ENCODE results near the gene ZBTB20.

Gene ZBTB20

GRCh38 chr3:114420072-114420471 lies 727.0 kb downstream of the ZBTB20 start:
- no peak for DNase-seq

- peak; percentile 91 for DNase-seq
These were observed 728.2 kb downstream of the ZBTB20 start for GRCh38 chr3:114418724-114419543.

GRCh38 chr3:114418107-114418506 lies 729.0 kb downstream of the ZBTB20 start:
- no peak for DNase-seq

GRCh38 chr3:114417675-114418074 lies 729.4 kb downstream of the ZBTB20 start:
- no peak for DNase-seq

- DNase-seq: no peak
These were observed 729.8 kb downstream of the ZBTB20 start for GRCh38 chr3:114417265-114417664.

GRCh38 chr3:114411811-114412803 lies 735.0 kb downstream of the ZBTB20 start:
- DNase-seq: no peak

- no peak for DNase-seq
These were observed 735.9 kb downstream of the ZBTB20 start for GRCh38 chr3:114411190-114411668.

- peak; percentile 69 for DNase-seq
These were observed 738.1 kb downstream of the ZBTB20 start for GRCh38 chr3:114408736-114409670.

GRCh38 chr3:114406922-114407321 lies 740.2 kb downstream of the ZBTB20 start:
- DNase-seq: no peak

- no peak for DNase-seq
These were observed 740.8 kb downstream of the ZBTB20 start for GRCh38 chr3:114406286-114406685.

- DNase-seq: no peak
These were observed 741.7 kb downstream of the ZBTB20 start for GRCh38 chr3:114405202-114405990.

- peak; percentile 70 for DNase-seq
These were observed 742.5 kb downstream of the ZBTB20 start for GRCh38 chr3:114404590-114404989.

- no peak for DNase-seq
These were observed 744.2 kb downstream of the ZBTB20 start for GRCh38 chr3:114402838-114403237.

- DNase-seq: no peak
These were observed 745.7 kb downstream of the ZBTB20 start for GRCh38 chr3:114401346-114401745.

- no peak for DNase-seq
These were observed 746.7 kb downstream of the ZBTB20 start for GRCh38 chr3:114400371-114400770.

- DNase-seq: no peak
These were observed 752.5 kb downstream of the ZBTB20 start for GRCh38 chr3:114394551-114394950.

- no peak for DNase-seq
These were observed 753.6 kb downstream of the ZBTB20 start for GRCh38 chr3:114393367-114394072.

GRCh38 chr3:114392831-114393230 lies 754.3 kb downstream of the ZBTB20 start:
- DNase-seq: no peak

- DNase-seq: no peak
These were observed 757.9 kb downstream of the ZBTB20 start for GRCh38 chr3:114389156-114389555.

GRCh38 chr3:114384558-114384903 lies 762.6 kb downstream of the ZBTB20 start:
- no peak for DNase-seq

Measured in NCI-H82 (cell line).